ENCODE measurements around the gene RERE.

RERE gene

GRCh38 chr1:8355439-8356255, 461.8 kb downstream of the RERE start:
- DNase-seq = no peak

- no peak for DNase-seq
These were observed 463.4 kb downstream of the RERE start for GRCh38 chr1:8354038-8354437.

DNA sequence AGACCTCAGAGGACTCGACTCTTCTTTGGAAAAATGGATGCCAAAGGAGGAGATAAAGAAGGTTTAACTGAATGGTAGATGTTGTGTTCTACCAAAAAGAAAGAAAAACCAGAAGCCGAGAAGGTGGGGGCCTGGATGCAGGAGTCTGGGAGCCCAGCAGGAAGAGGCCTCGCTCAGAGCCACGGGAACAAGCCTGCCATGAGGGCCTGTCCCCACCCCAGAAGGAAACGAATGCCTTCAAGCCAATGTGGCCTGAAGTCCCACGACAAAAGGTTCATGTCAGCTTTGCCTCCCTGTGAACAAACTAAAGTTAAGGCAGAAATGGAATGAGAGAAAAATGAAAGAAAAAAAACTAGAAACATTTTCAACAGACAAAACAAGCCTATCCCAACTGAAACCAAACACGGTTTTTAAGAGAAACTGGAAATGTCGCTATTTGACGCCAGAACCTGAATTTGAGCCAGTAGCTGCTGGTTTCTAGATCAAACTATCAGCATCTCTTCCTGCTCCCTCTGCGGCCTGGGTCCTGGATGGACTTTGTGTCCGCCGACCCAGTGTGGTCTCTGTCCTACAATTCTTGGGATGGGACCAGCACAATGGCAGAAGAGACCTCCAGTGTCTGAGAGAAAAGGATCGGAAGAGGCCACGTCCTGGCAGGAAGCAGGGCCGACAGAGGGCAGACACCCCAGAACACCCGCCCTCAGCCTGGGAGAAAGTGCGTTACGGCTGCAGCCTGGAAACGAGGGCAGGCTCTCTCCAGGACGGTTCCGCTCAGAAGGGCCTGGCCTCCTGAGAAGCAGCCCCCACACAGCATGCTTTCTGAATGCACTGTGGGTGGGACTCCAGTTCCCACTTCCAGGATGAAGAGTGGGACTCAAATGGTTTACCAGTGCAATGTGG, 464.3 kb downstream of the RERE start:
- DNase-seq = no peak

DNA sequence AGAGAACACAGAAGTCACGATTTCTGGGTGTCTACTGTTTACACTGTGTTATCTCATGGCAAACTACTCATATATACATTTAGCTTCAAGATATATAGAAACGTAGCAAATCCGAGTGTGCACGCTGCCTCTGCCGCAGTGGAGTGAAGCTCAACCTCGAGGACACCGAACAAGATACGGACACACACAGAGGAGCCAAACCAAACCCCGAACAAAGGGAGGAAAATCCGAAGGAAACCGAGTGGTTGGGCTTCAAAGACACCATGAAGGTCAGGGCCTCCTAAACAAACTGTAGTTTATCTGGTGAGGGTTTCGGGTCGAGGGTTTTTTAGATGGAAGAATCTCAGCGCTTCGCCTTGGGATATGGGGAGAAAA, 465.0 kb downstream of the RERE start:
- no peak for DNase-seq

GRCh38 chr1:8351693-8352470, 465.6 kb downstream of the RERE start:
- no peak for DNase-seq

DNA sequence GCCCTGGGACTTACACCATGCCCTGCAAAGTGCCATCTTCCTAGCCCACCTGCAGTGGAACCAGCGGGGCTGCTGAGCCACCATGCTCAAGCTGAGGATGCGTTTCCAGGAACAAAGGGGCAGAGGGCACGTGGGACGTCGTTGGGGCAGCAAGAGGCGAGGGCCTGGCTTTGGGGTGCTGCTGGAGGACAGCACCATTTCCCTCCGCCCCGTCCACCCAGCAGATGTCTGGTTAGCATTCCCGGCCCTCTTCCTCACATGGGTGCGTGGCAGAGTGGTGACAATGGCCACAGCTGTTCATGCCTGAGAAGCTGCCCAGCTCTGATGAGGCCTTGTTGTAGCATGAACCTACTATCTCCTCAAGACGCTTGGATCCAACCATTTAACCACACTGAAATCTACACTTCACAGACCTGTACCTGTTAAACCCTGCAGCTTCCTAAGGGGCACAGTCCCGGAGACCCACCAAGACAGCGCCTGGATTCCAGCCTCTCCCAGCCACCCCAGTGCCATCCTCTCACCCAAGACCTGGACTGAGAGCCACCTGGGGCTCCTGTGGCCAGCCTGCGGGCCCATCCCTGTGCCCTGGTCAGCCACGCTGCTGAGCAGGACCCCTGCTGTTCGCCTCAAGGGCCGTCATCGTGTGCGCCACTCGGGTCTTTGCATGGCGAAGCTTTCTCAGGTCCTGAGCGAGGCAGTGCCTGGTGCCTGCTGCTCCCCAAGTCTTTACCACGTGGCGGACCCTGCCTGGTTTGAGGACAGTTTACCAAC, 466.3 kb downstream of the RERE start:
- no peak for DNase-seq

GRCh38 chr1:8349961-8350360, 467.5 kb downstream of the RERE start:
- DNase-seq = no peak

DNA sequence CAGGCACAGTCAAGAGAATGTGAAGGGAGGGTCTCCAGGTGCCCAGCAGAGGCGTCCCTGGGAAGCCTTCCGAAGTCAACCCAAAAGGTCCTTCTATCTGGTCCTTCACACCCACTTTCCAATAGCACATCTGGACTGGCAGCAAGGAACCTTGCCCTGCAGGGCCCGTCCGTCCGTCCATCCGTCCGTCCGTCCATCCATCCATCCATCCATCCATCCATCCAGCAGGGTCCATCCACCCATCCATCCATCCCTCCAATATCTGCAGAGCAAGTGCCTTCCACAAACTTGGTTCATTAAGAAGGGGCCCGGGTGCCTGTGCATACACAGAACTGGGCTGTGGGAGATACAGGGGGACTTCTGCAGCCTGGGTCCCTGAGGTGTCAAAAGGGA, 468.0 kb downstream of the RERE start:
- DNase-seq = no peak

- DNase-seq = peak; percentile 25
These were observed 468.5 kb downstream of the RERE start for GRCh38 chr1:8348777-8349472.

DNA sequence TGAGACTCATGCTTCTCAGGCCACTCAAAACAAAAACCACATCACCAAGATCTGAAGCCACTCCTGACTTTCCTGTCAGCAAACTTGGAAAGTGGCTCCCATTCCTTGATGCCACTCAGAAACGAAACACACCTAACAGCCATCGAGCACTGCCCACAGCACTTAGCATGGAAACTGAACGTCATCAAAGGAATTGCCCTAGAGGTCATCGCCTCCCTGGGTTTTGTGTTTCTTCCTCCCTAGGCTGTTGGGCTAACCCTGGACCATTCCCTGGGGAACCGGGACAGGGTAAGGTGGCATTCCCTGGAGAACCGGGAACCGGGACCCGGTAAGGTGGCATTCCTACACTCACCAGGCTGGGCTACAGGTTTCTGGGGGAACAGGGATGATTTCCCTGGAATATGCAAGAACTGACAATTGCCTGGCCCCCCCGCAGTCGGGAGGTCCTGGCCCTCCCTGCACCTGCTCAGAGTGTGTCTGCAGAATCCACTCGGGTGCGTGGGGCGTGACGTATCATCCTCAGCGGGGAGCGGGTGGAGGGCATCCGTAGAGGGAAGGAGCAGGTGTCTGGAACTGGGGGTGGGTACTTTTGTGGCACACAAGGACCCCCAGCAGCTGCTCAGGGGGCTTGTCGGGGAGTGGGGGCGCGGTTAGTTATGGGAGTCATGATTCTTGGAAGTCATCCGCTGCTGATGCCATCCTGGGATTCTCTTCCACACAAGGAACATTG, 469.2 kb downstream of the RERE start:
- no peak for DNase-seq

DNA sequence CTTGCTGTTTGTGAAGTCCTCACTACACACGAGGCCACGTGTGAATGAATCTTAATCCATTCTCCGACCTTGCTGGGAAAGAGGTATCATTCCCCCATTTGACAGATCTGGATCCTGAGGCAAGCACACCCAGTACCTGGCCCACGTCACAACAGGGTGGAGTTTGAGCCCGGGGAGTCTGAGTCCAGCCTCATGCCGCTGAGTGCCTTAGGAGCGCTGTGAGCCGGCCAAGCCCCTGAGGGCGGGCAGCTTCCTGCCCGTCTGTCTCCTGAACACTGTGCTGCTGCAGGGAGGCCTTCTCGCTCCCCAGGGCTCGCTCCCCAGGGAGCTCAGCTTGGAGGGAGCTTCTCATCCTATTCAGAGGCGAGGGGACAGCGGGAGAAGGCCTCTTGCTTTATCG, 469.8 kb downstream of the RERE start:
- no peak for DNase-seq

DNA sequence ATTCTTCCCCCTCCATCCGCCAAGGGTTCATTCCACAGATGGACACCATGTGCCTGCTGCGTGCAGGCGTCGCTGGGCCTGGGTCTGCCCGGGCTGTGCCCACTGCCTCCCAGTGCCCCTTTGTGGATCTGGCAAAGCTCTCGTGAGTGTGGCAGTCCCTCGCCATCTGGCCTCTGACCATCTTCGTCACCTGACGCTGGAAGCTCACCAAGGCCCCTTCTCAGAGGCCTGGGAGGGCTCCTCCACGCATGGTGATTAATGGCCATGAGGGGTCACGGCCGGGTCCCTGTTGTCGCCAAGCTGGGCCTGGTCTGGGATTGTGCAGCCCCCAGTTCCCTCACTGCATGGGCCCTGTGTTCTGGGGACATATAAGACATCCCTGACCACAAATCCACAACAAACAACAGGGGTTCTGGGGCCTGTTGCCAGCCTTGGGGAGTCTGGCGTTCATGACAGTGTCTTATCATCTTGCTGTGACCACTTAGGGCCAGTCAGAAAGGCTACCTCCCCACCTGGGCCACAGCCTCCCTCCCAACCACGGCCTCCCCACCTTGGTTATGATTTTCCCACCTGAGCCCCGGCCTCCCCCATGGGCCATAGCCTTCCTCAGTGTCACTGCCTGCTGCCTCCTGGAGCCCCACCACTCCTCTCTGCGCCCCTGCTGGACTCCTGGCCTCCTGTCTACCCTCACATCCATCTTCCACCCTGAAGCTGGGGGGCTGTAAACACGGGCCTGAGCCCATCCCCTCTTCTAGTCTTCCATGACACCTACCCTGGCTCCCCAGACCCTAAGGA, 471.6 kb downstream of the RERE start:
- DNase-seq = no peak

DNA sequence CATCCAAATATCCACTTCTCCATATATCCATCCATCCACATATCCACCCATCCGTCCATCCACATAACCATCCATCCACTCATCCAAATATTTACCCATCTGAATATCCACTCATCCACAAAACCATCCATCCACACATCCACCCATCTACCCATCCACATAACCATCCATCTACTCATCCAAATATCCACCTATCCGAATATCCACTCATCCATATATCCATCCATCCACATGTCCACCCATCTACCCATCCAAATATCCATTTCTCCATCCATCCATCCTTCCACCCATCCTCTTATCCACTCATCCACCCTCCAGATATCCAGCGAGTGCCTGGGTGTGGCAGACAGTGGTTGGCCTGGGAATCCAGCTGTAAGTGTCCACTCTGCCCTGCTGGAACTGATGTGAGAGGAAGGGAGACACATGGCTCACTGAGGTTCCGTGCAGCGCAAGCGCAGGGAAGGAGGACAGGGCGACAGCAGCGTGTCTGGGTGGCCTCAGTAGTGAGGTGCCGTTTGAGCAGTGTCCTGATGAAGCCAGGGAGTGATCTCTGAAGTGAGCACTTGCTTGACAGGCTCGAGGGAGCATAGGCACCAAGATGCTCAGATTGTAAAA, 472.4 kb downstream of the RERE start:
- DNase-seq = no peak

DNA sequence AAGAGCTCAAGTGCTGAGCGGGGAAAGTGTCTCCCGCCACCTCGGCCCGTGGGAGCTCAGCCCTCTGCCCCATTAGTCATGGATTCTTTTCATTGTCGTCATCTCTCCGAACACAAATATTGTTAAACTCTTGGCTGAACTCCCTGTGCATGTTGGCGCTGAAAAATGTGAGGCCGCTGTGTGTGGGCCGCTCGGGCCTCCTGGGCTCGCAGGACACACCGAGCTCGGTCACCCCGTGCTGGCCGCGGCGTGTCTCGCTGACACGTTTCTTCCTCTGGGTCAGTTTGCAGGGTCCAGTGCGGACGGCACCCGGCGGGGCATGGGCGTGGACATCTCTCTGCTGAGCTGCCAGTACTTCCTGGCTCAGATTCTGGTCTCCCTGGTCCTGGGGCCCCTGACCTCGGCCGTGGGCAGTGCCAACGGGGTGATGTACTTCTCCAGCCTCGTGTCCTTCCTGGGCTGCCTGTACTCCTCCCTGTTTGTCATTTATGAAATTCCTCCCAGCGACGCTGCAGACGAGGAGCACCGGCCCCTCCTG, 473.9 kb downstream of the RERE start:
- DNase-seq = no peak

GRCh38 chr1:8343044-8343443, 474.4 kb downstream of the RERE start:
- no peak for DNase-seq

DNA sequence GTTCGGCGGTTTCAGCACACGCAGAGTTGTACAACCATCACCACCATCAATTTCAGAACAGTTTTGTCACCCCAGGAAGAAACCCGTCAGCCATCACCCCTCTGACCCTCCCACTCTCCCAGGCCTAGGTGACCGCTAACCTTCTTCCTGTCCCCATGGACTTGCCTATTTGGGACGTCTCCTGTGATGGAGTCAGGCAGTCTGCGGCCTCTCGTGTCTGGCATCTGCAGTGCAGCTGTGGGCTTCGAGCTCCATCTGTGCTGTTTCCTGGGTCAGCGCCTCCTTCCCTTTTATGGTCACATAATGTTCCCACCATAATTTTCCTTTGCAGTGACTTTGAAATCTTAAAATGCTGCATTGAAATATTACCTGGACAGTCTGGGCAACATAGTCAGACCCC, 475.1 kb downstream of the RERE start:
- DNase-seq = no peak

GRCh38 chr1:8340448-8340847, 477.0 kb downstream of the RERE start:
- no peak for DNase-seq

DNA sequence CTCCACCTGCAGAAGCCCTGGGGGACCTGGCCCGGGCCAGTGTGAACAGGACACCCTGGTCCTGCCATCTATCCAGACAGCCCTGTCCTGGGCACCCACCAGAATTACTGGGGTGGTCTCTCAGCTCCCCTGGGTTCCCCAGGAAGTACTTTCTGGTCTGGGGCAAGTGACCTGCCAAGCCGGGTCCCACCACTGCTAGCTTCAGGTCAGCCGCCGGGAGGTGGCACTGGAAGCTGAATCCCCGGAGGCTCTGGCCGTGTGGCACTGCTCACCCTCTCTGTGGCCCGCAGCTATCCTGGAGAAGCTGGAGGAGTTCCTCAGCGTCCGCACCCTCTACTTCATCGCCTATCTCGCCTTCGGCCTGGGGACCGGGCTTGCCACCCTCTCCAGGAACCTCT, 478.2 kb downstream of the RERE start:
- no peak for DNase-seq

DNA sequence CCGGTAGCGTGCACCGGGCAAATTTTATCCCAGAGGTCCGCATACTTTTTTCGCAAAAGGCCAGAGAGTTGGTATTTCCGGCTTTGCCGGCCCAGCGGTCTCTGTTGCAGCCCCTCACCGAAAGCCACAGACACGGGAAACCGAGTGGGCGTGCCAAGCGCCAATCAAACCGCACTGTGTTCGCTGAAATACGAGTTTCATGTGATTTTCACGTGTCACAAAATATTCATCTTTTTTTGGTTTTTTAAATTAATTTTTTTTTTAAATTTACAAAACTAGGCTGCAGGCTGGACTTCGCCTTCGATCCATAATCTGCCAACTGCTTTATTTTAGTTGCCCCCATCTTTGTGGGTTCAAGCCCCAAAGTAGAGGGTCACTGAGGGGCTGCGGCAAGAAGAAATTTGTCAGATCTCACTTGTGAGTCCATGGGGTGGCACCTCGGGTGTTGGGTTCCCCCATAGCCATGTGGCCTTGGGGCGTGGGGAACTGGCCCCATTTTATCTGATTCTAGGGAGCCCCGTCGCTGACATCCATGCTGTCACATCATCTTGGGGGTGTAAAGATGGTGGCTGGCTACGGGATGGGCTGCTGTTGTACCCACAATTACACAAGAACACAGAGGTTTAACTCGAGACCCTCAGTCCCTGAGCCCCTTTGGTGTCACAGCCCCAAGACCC, 478.8 kb downstream of the RERE start:
- DNase-seq = no peak
